ENCODE data around the gene SLC38A11. TPM values are rescaled to one million over a fixed set of nuclear protein-coding genes. Genes with fewer than 3 reads are reported as not detected.

SLC38A11 gene
- total RNA-seq, 1 experiment from 2014 or later: not detected

- CTCF ChIA-PET: no interaction called here
- Histone ChIP-seq H3K36me3 (ENCODE audit: low read depth) (no peaks in the 10 kb centered on the region), H3K27me3 (ENCODE audit: insufficient read depth, low read depth) (no peaks in the 10 kb centered on the region), H3K79me2 (ENCODE audit: low read depth) (no peaks in the 10 kb centered on the region), H4K20me1 (ENCODE audit: insufficient read depth) (no peaks in the 10 kb centered on the region), H2AFZ (no peak overlapping the region), H3F3A (ENCODE audit: insufficient read depth, low read depth) (peaks cover 8% of the 10 kb centered on the region; the same call in 1 of the 2 replicates), H3K4me3 (no peak overlapping the region), H3K4me2 (no peak overlapping the region), H3K9me3 (ENCODE audit: insufficient read depth, low read depth) (no peaks in the 10 kb centered on the region), H3K9me2 (ENCODE audit: insufficient read depth) (no peaks in the 10 kb centered on the region), H3K27ac (0 out of 2 replicates have a peak overlapping the region, but pooled peaks have one; percentile 84), H3K4me1 (replicated peaks; ENCODE audit: insufficient read depth) (peaks cover 36% of the 10 kb centered on the region)
- POLR2A ChIA-PET (ENCODE audit: unreplicated experiment): no interaction called here
- intact Hi-C loops (cut with micrococcal nuclease; ENCODE audit: unreplicated experiment): no loop called here
- DNase-seq: no peak
- no TSS peak for BruUV-seq (replicated peaks)
- TF ChIP-seq CTCF (conservative IDR thresholded peaks at IDR 0.05) (no peak), EZH2 (IDR thresholded peaks at IDR 0.05; ENCODE audit: low read depth) (no peak)
Measured at GRCh38 chr2:164911832-164912231, 43.5 kb downstream of the SLC38A11 start.

- Histone ChIP-seq H3F3A (ENCODE audit: insufficient read depth, low read depth) (peaks cover 8% of the 10 kb centered on the region; the same call in 1 of the 2 replicates), H3K79me2 (ENCODE audit: low read depth) (no peaks in the 10 kb centered on the region), H3K4me2 (no peak overlapping the region), H3K36me3 (ENCODE audit: low read depth) (no peaks in the 10 kb centered on the region), H3K9me2 (ENCODE audit: insufficient read depth) (no peaks in the 10 kb centered on the region), H2AFZ (peak overlapping the region; percentile 69), H3K4me1 (replicated peaks; ENCODE audit: insufficient read depth) (peaks cover 36% of the 10 kb centered on the region), H3K27me3 (ENCODE audit: insufficient read depth, low read depth) (no peaks in the 10 kb centered on the region), H3K27ac (no peak overlapping the region), H4K20me1 (ENCODE audit: insufficient read depth) (no peaks in the 10 kb centered on the region), H3K4me3 (no peak overlapping the region), H3K9me3 (ENCODE audit: insufficient read depth, low read depth) (no peaks in the 10 kb centered on the region)
- POLR2A ChIA-PET (ENCODE audit: unreplicated experiment): no interaction called here
- CTCF ChIA-PET: no interaction called here
- TF ChIP-seq EZH2 (IDR thresholded peaks at IDR 0.05; ENCODE audit: low read depth): no peak
- no peak for TF ChIP-seq CTCF (conservative IDR thresholded peaks at IDR 0.05)
- peak in 1 of 2 experiments; percentile 18 for DNase-seq
- intact Hi-C loops (cut with micrococcal nuclease; ENCODE audit: unreplicated experiment): no loop called here
- no TSS peak for BruUV-seq (replicated peaks)
Measured at GRCh38 chr2:164910101-164910899, 45.0 kb downstream of the SLC38A11 start.

- CTCF ChIA-PET: no interaction called here
Measured at GRCh38 chr2:164906947-164907346, 48.4 kb downstream of the SLC38A11 start.

More at GRCh38 chr2:164906947-164907346, 48.4 kb downstream of the SLC38A11 start:
- Histone ChIP-seq H3K9me3 (ENCODE audit: insufficient read depth, low read depth) (no peaks in the 10 kb centered on the region), H3K9me2 (ENCODE audit: insufficient read depth) (no peaks in the 10 kb centered on the region), H2AFZ (no peak overlapping the region), H3K4me2 (no peak overlapping the region), H3F3A (ENCODE audit: insufficient read depth, low read depth) (no peaks in the 10 kb centered on the region), H3K27me3 (ENCODE audit: insufficient read depth, low read depth) (no peaks in the 10 kb centered on the region), H3K36me3 (ENCODE audit: low read depth) (no peaks in the 10 kb centered on the region), H4K20me1 (ENCODE audit: insufficient read depth) (no peaks in the 10 kb centered on the region), H3K4me1 (replicated peaks; ENCODE audit: insufficient read depth) (peaks cover 10% of the 10 kb centered on the region; the same call in 1 of the 2 replicates), H3K27ac (no peak overlapping the region), H3K79me2 (ENCODE audit: low read depth) (no peaks in the 10 kb centered on the region), H3K4me3 (no peak overlapping the region)
- no peak for DNase-seq
- intact Hi-C loops (cut with micrococcal nuclease; ENCODE audit: unreplicated experiment): no loop called here
- no TSS peak for BruUV-seq (replicated peaks)
- POLR2A ChIA-PET (ENCODE audit: unreplicated experiment): no interaction called here
- TF ChIP-seq EZH2 (IDR thresholded peaks at IDR 0.05; ENCODE audit: low read depth): no peak
- no peak for TF ChIP-seq CTCF (conservative IDR thresholded peaks at IDR 0.05)

Data from PC-9 (cell line).